ENCODE measurements around the gene DNAJC30. TPM values are rescaled to one million over a fixed set of nuclear protein-coding genes. Genes with fewer than 3 reads are reported as not detected.

The DNAJC30 gene
- polyA plus RNA-seq, 1 of the 3 experiments (the other 2 are of a cell fraction) = 11.0 TPM

DNA sequence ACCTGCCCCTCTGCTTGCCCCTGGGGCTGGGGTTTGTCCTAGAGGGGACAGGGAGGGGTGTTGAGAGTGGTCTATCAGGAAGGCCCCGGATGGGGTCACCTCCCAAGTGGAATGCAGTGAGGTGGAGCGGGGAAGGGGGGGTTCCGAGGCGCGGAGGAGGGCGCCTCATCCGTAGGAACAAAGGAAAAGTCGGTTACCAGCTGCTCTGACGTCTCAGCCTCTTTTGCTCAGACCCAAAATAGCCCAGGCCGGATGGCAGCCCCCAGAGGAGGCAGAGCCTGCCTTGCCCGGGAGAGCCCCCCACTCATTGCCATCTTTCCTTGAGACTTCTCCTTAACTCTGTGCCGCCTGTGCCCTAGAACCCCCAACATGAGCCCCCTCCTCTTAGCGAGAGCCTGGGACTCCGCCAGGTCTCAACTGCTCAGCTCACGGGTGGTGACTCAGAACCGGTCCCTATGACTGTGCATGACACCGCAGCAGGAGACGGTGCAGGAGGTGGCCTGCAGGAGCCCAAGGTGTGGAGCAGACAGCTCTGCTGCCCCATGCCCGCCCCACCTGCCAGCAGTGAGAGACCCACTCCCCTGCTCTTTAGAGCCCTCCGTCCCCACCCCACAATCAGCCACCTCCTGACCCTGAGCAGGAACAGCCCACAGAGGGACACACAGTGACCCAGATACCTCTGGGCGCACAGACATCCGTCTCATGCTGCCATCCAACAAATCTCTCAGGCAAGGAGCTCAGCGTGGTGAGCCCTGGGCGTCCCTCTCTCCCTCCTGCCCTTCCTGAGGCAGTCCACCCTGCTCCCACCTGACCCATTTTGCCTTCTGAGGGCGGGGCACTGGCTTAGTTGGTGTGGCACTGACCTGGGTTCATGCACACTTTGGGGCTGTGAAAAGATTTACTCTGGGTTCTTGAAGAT is 23.1 kb upstream of the DNAJC30 start:
- Histone ChIP-seq H3K79me2 (ENCODE audit: insufficient read depth) (peaks cover 63% of the 10 kb centered on the region), H4K20me1 (ENCODE audit: insufficient read depth) (peaks cover 52% of the 10 kb centered on the region), H3K27me3 (ENCODE audit: insufficient read depth) (no peaks in the 10 kb centered on the region), H3K4me2 (peak overlapping the region; percentile 56), H3K4me3 (ENCODE audit: low read depth in 2 of 2, low read length in 1 of 2) (no peak overlapping the region), H3F3A (replicated peaks; ENCODE audit: insufficient read depth) (peaks cover 62% of the 10 kb centered on the region), H3K36me3 (replicated peaks in 1 of 2; ENCODE audit: control insufficient read depth in 1 of 2, insufficient read depth in 2 of 2, low read length in 1 of 2) (peaks cover 27 to 33% of the 10 kb centered on the region in 2 experiments), H2AFZ (ENCODE audit: low read depth) (no peak overlapping the region), H3K9ac (peak overlapping the region; percentile 29; the same call in 1 of the 2 replicates), H3K4me1 (ENCODE audit: control insufficient read depth in 1 of 2, insufficient read depth in 2 of 2, low read depth in 1 of 2, low read length in 1 of 2) (peaks cover 0 to 43% of the 10 kb centered on the region in 2 experiments; a peak in 3 of 4 replicates), H3K9me3 (no peaks in the 10 kb centered on the region), H3K9me2 (no peaks in the 10 kb centered on the region), H3K27ac (ENCODE audit: low read depth in 2 of 2, low read length in 1 of 2) (peak overlapping the region in 1 of 2 experiments; percentile 72; a peak in 2 of 4 replicates)
- no peak for TF ChIP-seq RFX5 (IDR thresholded peaks at IDR 0.05; ENCODE audit: low read length)
- TF ChIP-seq PBX3 (IDR thresholded peaks at IDR 0.05) = 0 out of 2 replicates have a peak, but pooled peaks have one; percentile 15
- no peak for TF ChIP-seq SIN3A (IDR thresholded peaks at IDR 0.05; ENCODE audit: borderline replicate concordance, low read depth, low read length)
- TF ChIP-seq, protein P1, sequence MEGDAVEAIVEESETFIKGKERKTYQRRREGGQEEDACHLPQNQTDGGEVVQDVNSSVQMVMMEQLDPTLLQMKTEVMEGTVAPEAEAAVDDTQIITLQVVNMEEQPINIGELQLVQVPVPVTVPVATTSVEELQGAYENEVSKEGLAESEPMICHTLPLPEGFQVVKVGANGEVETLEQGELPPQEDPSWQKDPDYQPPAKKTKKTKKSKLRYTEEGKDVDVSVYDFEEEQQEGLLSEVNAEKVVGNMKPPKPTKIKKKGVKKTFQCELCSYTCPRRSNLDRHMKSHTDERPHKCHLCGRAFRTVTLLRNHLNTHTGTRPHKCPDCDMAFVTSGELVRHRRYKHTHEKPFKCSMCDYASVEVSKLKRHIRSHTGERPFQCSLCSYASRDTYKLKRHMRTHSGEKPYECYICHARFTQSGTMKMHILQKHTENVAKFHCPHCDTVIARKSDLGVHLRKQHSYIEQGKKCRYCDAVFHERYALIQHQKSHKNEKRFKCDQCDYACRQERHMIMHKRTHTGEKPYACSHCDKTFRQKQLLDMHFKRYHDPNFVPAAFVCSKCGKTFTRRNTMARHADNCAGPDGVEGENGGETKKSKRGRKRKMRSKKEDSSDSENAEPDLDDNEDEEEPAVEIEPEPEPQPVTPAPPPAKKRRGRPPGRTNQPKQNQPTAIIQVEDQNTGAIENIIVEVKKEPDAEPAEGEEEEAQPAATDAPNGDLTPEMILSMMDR (IDR thresholded peaks at IDR 0.05) = no peak
- TF ChIP-seq, protein P2, sequence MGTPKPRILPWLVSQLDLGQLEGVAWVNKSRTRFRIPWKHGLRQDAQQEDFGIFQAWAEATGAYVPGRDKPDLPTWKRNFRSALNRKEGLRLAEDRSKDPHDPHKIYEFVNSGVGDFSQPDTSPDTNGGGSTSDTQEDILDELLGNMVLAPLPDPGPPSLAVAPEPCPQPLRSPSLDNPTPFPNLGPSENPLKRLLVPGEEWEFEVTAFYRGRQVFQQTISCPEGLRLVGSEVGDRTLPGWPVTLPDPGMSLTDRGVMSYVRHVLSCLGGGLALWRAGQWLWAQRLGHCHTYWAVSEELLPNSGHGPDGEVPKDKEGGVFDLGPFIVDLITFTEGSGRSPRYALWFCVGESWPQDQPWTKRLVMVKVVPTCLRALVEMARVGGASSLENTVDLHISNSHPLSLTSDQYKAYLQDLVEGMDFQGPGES (IDR thresholded peaks at IDR 0.05; ENCODE audit: low read depth, low read length) = no peak
- peak; percentile 59; the same call in 1 of the 2 replicates for TF ChIP-seq JUND (IDR thresholded peaks at IDR 0.05)
- peak; percentile 53; the same call in 1 of the 2 replicates for TF ChIP-seq NFIC (IDR thresholded peaks at IDR 0.05; ENCODE audit: borderline replicate concordance)
- peak in 1 of 2 experiments; percentile 44; a peak in 1 of 4 replicates for TF ChIP-seq EP300 (IDR thresholded peaks at IDR 0.05; ENCODE audit: borderline replicate concordance in 1 of 2, low read depth in 1 of 2, low read length in 1 of 2)
- TF ChIP-seq MEF2A (IDR thresholded peaks at IDR 0.05; ENCODE audit: borderline replicate concordance, low read depth) = no peak
- TF ChIP-seq TEAD4 (IDR thresholded peaks at IDR 0.05; ENCODE audit: borderline replicate concordance, insufficient read depth) = no peak
- TF ChIP-seq RAD21 (IDR thresholded peaks at IDR 0.05; ENCODE audit: low read length) = no peak
- peak; percentile 62; the same call in 1 of the 2 replicates for TF ChIP-seq TCF12 (IDR thresholded peaks at IDR 0.05)
- no peak for TF ChIP-seq ELF1 (IDR thresholded peaks at IDR 0.05)
- TF ChIP-seq FOSL2 (IDR thresholded peaks at IDR 0.05; ENCODE audit: borderline replicate concordance, low read depth) = peak; percentile 89
- peak; percentile 40 for DNase-seq
- CTCF ChIA-PET = interaction anchor here (0.8 to 4.5 kb wide), 10 partner anchors 9 to 364 kb away, joined by 3 to 27 read pairs (median 3); partner anchors contain the start of gene VPS37D
- POLR2A ChIA-PET = no interaction called here
- 62% methylated on average over 24 of the region's 25 CpGs for WGBS (ENCODE audit: low lambda C conversion rate)

Measured in SK-N-SH (cell line).